SJSA1 (cell line): Measurements from ENCODE around the gene RHPN2. TPM values are rescaled to one million over a fixed set of nuclear protein-coding genes. Genes with fewer than 3 reads are reported as not detected.
A peak's percentile ranks its signal among the peaks of the same experiment; 100 is the strongest.
"Not testable (repeated sequence)": the region's sequence is repeated elsewhere in the genome, so short reads cannot be mapped to it uniquely, and the experiment has no call there.

Experiments used
- DNase-seq, 2 experiments: peaks; one replicate each; pipeline ENCODE4 v3.0.0-alpha.2; 2015 to 2020; ENCODE audit warnings: low spot score in 2 of 2, low read depth in 1 of 2
- H3K27ac ChIP-seq: fragments of 250-450 bp; sonication (Bioruptor Pico); 2 replicates; pipeline ENCODE4 v1.5.1; 2020; ENCODE audit warnings: mild to moderate bottlenecking, moderate library complexity
- H3K27me3 ChIP-seq: fragments of 250-450 bp; sonication (Bioruptor Pico); replicated peaks from 2 replicates; pipeline ENCODE4 v1.5.1; 2020; ENCODE audit warnings: mild to moderate bottlenecking, moderate library complexity
- H3K36me3 ChIP-seq: fragments of 250-450 bp; sonication (Bioruptor Pico); 2 replicates; pipeline ENCODE4 v1.5.1; 2020; ENCODE audit warnings: mild to moderate bottlenecking
- H3K4me1 ChIP-seq: fragments of 250-450 bp; sonication (Bioruptor Pico); replicated peaks from 2 replicates; pipeline ENCODE4 v1.6.1; 2021; ENCODE audit warnings: mild to moderate bottlenecking
- H3K4me3 ChIP-seq: fragments of 250-450 bp; sonication (Bioruptor Pico); 2 replicates; pipeline ENCODE4 v1.5.1; 2020; ENCODE audit warnings: mild to moderate bottlenecking
- H3K9me3 ChIP-seq: fragments of 250-450 bp; sonication (Bioruptor Pico); replicated peaks from 2 replicates; pipeline ENCODE4 v1.5.1; 2020; ENCODE audit warnings: mild to moderate bottlenecking
- total RNA-seq: library from RNA; depleted of rRNA; stranded (reverse); fragments of >200 nt; shearing (Covaris generic); gene quantifications from 2 replicates; pipeline ENCODE4 v1.2.3, GENCODE V29; 2014

Gene RHPN2
- total RNA-seq, 1 experiment from 2014 or later: 42.1 TPM

DNA sequence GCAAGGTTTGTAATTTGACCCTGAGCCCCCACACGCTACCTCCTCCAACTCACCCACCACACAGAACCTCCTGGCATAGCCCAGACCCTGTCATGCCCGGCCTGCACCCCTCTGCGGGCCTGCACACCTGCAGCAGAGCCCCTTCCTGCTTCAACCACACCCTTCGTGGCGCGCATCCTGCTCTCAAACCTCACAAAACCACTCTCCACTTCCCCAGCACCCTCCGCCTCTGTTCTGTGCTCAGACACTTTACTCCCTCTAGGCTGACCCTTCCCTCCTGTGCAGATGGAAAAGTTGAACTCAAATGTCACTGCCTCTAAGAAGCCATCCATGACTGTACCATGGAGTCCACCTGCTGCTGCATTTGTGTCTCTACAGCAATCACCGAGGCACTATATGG, 64.2 kb downstream of the RHPN2 start:
- no peak for DNase-seq
- Histone ChIP-seq H3K9me3 (no peaks in the 10 kb centered on the region), H3K27ac (no peak overlapping the region), H3K27me3 (no peaks in the 10 kb centered on the region), H3K4me3 (no peak overlapping the region), H3K36me3 (peaks cover 6% of the 10 kb centered on the region; the same call in 1 of the 2 replicates), H3K4me1 (no peaks in the 10 kb centered on the region)

GRCh38 chr19:32998722-32999121, 66.0 kb downstream of the RHPN2 start:
- no peaks in the 10 kb centered on the region for H3K4me1 ChIP-seq

GRCh38 chr19:32997716-32998355, 66.9 kb downstream of the RHPN2 start:
- H3K4me1 ChIP-seq: no peaks in the 10 kb centered on the region
- H3K27ac ChIP-seq: no peak overlapping the region
- H3K9me3 ChIP-seq: no peaks in the 10 kb centered on the region
- peaks cover 10% of the 10 kb centered on the region; the same call in 1 of the 2 replicates for H3K36me3 ChIP-seq
- no peak for DNase-seq
- H3K27me3 ChIP-seq: no peaks in the 10 kb centered on the region
- no peak overlapping the region for H3K4me3 ChIP-seq

More at GRCh38 chr19:32998722-32999121, 66.0 kb downstream of the RHPN2 start:
- no peak for DNase-seq
- no peaks in the 10 kb centered on the region for H3K27me3 ChIP-seq
- no peak overlapping the region for H3K27ac ChIP-seq
- peaks cover 10% of the 10 kb centered on the region; the same call in 1 of the 2 replicates for H3K36me3 ChIP-seq
- no peaks in the 10 kb centered on the region for H3K9me3 ChIP-seq
- no peak overlapping the region for H3K4me3 ChIP-seq

DNA sequence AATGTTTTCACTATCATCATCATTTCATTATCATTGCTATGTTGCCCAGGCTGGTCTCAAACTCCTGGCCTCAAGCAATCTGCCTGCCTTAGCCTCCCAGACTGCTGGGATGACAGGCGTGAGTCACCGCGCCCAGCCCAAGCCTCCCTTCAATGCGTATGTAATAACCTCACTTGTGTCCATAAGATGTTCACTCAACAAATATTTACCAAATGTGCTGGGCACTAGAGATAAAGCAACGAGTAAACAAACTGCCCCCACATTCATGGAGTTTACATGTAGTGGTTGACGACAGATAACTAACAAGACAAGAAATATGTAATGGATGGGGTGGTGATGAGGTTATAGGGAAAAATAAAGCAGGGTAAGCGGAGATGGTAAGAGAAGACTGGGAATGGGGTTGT, 67.6 kb downstream of the RHPN2 start:
- peak; percentile 26 to 64 for DNase-seq
- H3K9me3 ChIP-seq, H3K27ac ChIP-seq, H3K36me3 ChIP-seq, H3K27me3 ChIP-seq, H3K4me3 ChIP-seq, H3K4me1 ChIP-seq: not testable (repeated sequence)

GRCh38 chr19:32995966-32996365, 68.7 kb downstream of the RHPN2 start:
- DNase-seq, H3K27ac ChIP-seq, H3K4me1 ChIP-seq, H3K9me3 ChIP-seq, H3K27me3 ChIP-seq, H3K4me3 ChIP-seq: not testable (repeated sequence)
- H3K36me3 ChIP-seq: peaks cover 16% of the 10 kb centered on the region

GRCh38 chr19:32988724-32989123, 76.0 kb downstream of the RHPN2 start:
- peaks cover 11% of the 10 kb centered on the region for H3K36me3 ChIP-seq
- H3K4me1 ChIP-seq: no peaks in the 10 kb centered on the region
- DNase-seq: no peak
- no peaks in the 10 kb centered on the region for H3K9me3 ChIP-seq
- H3K27ac ChIP-seq: no peak overlapping the region
- no peak overlapping the region for H3K4me3 ChIP-seq
- no peaks in the 10 kb centered on the region for H3K27me3 ChIP-seq

- H3K36me3 ChIP-seq, DNase-seq, H3K4me3 ChIP-seq, H3K9me3 ChIP-seq, H3K27me3 ChIP-seq, H3K27ac ChIP-seq, H3K4me1 ChIP-seq: not testable (repeated sequence)
Measured at GRCh38 chr19:32988254-32988653, 76.4 kb downstream of the RHPN2 start.

DNA sequence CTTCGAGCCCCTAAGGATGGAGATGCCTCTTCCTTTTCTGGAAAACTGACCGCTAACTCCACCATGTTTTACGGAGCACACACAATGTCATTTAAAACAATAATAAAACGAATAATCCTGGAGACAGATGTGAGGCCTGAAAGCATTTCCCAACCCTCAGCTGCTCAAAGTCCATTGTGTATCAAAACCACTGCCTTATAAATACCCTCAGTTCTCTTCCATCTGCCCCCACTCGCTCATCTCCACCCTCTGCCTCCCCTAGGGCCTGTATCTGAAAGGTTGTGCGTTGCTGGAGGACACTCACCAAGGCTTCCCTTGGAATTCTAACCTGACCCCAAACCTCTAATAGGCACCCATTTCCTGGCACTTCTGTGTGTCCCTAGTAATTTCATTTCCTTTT, 82.2 kb downstream of the RHPN2 start:
- not testable (repeated sequence) for H3K4me1 ChIP-seq, H3K4me3 ChIP-seq, DNase-seq, H3K27me3 ChIP-seq, H3K27ac ChIP-seq, H3K9me3 ChIP-seq
- peaks cover 15% of the 10 kb centered on the region for H3K36me3 ChIP-seq

DNA sequence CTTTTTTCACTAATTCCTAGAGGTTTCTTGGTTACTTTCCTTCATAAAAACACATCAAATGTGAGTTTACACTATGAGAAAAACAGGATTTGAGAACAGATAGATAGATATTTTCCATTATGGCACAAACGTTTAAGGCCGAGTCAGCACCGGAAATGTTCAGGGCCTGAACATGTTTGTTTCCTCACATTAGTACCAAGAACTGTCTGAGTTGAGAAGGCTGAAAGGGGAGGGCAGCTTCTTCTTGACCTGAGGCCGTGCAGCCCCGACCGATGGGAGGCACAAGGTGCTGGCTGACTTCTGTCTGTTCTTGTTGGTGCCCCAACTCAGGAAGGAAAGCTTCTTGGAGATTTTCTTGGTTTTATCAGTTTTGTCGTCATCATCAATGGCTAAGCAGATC, 84.9 kb downstream of the RHPN2 start:
- not testable (repeated sequence) for H3K9me3 ChIP-seq, H3K4me3 ChIP-seq, DNase-seq, H3K4me1 ChIP-seq, H3K27ac ChIP-seq, H3K27me3 ChIP-seq
- peaks cover 30% of the 10 kb centered on the region for H3K36me3 ChIP-seq

GRCh38 chr19:32977813-32978212, 86.9 kb downstream of the RHPN2 start:
- H3K4me3 ChIP-seq, H3K9me3 ChIP-seq, H3K27ac ChIP-seq, DNase-seq, H3K4me1 ChIP-seq, H3K27me3 ChIP-seq: not testable (repeated sequence)
- H3K36me3 ChIP-seq: peaks cover 30% of the 10 kb centered on the region

DNA sequence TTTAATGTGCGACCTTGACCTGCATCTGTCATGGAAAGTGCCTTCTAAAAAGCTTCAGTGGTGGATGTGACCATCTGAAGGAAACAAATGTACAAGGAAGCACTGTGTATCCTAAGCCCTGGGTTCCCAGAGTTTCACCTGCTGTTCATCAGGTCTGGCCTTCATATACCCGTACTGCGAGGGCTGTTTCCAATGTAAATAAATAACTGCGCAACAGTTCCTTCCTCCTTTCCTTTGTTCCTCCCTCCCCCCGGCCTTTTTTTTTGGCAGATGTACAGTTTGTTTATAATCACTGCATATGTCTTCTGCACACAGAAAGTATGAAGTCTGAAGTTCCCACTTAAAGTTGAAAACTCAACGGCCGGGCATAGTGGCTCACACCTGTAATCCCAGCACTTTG, 87.4 kb downstream of the RHPN2 start:
- DNase-seq: no peak
- Histone ChIP-seq H3K27me3 (no peaks in the 10 kb centered on the region), H3K27ac (no peak overlapping the region), H3K36me3 (peaks cover 30% of the 10 kb centered on the region), H3K9me3 (no peaks in the 10 kb centered on the region), H3K4me1 (peaks cover 2% of the 10 kb centered on the region; the same call in 1 of the 2 replicates), H3K4me3 (no peak overlapping the region)

DNA sequence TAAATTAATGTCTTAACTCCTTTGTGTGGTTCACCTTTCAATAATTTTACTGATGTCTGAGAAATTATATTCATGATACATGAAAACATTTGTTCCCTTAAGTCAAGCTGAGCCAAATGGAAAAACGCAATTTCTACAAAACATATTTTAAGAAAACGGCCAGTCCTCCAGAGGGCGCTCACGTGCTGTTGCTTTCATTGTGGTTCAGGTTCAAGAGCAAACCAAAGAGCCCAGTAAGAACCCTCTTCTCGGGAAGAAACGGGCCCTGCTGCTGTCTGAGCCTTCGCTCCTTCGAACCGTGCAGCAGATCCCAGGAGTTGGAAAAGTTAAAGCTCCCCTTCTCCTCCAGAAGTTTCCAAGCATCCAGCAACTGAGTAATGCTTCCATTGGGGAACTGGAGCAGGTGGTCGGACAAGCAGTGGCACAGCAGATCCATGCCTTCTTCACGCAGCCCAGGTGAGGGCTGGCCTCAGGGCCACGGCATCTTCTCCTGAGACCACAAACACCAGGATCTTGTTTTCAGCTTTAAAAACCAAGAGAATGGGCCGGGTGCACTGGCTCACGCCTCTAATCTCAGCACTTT, 88.4 kb downstream of the RHPN2 start:
- peak; percentile 69 to 72 for DNase-seq
- no peaks in the 10 kb centered on the region for H3K9me3 ChIP-seq
- no peak overlapping the region for H3K4me3 ChIP-seq
- H3K36me3 ChIP-seq: peaks cover 30% of the 10 kb centered on the region
- peaks cover 3% of the 10 kb centered on the region; the same call in 1 of the 2 replicates for H3K4me1 ChIP-seq
- no peak overlapping the region for H3K27ac ChIP-seq
- no peaks in the 10 kb centered on the region for H3K27me3 ChIP-seq

GRCh38 chr19:32971715-32972540, 92.8 kb downstream of the RHPN2 start, which contains the start of the genes CEP89 and FAAP24:
Gene CEP89, minus strand, starts transcription at chr19:32971958. Its CDS starts 84 bp downstream, at chr19:32971874.
Gene FAAP24, plus strand, starts transcription at chr19:32972242. Its CDS starts 955 bp downstream, at chr19:32973197.
- peak within 1 kb of the TSS; percentile 49 for H3K4me3 ChIP-seq
- H3K27ac ChIP-seq: peak within 1 kb of the TSS; percentile 40
- peak; percentile 99 for DNase-seq
- no peaks in the 10 kb centered on the region for H3K9me3 ChIP-seq
- peaks cover 3% of the 10 kb centered on the region; the same call in 1 of the 2 replicates for H3K4me1 ChIP-seq
- H3K36me3 ChIP-seq: peaks cover 30% of the 10 kb centered on the region
- no peaks in the 10 kb centered on the region for H3K27me3 ChIP-seq
